Stimulated activated CD8-positive, alpha-beta memory T cell treated with anti-CD3 and anti-CD28 coated beads, Interleukin-7, amount 100 ng/mL, for 24 hours (primary cell): Measurements from ENCODE around the gene SMIM23.

Source experiments
- DNase-seq: peaks from one replicate; pipeline ENCODE4 v3.0.0-alpha.2; 2020; ENCODE audit warnings: low read depth

Gene SMIM23

GRCh38 chr5:171820561-171820960 is 34.9 kb downstream of the SMIM23 start:
- no peak for DNase-seq

GRCh38 chr5:171821286-171821685 is 35.7 kb downstream of the SMIM23 start:
- DNase-seq, result no peak

- no peak for DNase-seq
Observed at GRCh38 chr5:171823269-171823668, 37.7 kb downstream of the SMIM23 start.

- DNase-seq, result no peak
Observed at GRCh38 chr5:171825051-171825450, 39.4 kb downstream of the SMIM23 start.

- no peak for DNase-seq
Observed at GRCh38 chr5:171826132-171826531, 40.5 kb downstream of the SMIM23 start.

GRCh38 chr5:171827162-171827561 is 41.5 kb downstream of the SMIM23 start:
- no peak for DNase-seq

DNA sequence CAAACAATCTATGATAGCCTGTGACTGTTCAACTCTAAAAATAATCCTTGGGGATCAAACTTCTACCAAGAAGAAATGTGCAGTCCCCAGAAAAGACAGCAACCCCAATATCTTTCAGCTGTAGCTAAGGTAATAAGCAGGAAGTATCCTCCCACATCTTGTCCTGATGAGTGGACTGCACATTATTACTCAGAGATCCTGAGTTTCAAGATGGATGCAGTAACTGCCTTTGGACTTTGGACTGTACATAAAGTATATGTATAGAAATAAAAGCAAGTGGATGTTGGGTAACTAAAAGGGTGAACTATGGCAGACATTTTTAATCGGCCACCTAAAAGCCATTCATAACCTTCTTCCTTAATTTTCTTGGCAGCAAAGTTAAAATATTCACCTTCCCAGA is 45.1 kb downstream of the SMIM23 start:
- DNase-seq, result no peak

DNA sequence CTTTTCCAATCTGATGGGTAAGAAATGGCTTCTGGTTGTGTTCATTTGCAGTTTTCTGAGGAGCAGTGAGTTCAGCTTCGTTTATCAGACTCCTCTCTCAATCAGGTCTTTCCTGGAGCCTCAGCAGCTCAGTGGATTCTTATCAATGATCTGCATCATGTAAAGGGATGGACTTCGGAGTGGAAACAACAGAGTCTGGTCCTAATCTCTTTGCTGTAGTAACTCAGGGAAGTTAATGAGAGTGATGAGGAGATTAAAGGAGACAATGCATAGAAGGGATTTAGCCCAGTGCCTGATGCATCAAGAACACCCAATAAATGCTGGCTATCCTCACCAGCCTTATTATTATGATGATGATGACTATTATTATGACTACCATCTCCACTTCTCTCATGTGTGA is 47.2 kb downstream of the SMIM23 start:
- no peak for DNase-seq

DNA sequence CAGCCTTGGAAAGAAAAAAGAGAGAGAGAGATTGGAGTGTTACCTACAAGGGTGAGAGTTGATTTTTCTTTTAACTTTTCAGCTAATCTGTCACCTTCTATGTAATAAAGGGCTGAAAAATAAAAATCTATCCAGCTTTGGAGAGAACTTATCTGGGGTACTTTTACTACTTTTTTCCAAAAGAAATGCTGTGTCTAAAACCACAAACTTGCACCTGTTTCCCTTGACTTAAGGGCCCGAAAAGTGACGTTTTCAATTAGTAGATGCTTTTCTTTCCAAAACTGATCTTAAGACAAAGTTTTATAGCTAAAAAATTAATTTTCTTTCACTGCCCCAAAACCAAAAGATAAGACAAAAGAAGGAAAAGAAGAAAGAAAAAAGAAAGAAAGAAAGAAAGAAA is 48.8 kb downstream of the SMIM23 start:
- DNase-seq, result no peak

DNA sequence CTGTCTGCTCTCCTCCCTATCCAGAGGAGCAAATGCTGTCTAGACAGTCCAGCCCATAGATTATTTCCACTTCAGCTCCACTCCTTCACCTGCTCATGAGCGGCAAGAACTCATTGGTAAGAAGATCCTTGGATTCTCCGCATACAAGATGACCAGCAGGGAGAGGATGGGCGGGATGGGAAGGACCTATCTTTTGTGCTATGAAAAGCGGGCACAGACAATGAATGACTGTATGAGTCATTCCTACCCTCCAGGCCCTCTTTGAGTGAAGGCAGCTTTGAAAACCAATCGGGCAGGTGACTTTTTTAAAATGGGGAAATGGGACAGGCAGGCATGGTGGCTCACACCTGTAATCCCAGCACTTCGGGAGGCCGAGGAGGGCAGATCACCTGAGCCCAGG is 49.4 kb downstream of the SMIM23 start:
- DNase-seq, result no peak

DNA sequence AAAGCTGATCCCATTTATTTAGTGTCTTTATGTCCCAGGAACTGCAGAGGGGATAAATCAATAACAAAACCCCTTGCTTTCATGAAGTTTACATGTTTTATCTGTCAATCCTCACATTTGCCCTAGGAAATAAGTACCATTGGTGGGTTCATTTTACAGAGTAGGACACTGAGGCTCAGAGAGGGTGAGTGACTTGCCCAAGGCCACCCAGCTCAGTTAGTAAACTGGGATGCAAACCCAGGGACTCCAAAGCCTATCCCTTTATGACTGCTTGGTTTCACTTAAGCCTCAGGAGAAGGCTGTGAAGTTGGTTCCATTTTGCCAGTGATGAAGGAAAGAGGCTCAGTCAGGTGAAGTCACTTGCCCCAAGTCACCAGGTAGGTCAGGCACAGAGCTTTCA is 51.9 kb downstream of the SMIM23 start:
- DNase-seq, result no peak

- no peak for DNase-seq
Observed at GRCh38 chr5:171838066-171838465, 52.4 kb downstream of the SMIM23 start.

DNA sequence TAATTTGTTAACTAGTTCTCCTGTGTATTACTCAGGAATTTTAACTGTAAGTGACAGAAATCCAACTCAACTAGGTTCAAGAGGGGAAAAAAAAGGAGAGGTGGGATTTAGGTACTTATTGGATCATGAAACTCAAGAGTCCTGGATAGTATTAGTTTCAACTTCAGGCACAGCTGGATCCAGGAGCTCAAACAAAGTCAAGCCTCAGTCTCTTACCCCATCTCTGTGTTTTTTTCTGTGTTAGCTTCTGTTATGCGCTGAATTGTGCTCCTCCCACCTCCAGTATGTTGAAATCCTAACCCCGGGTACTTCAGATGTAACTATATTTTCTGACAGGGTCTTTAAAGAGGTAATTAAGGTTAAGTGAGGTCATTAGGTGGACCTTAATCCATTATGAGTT is 53.5 kb downstream of the SMIM23 start:
- DNase-seq, result no peak

GRCh38 chr5:171840066-171840465 is 54.4 kb downstream of the SMIM23 start:
- DNase-seq, result no peak
